Loucy (cell line): ENCODE measurements around the gene SMARCAD1.

Source experiments
- EZH2phosphoT487 ChIP-seq: fragments of 200-600 bp; IDR thresholded peaks from 2 replicates; pipeline ENCODE4 v1.6.1; 2018; ENCODE audit warnings: antibody characterized with exemption, mild to moderate bottlenecking, moderate library complexity, borderline replicate concordance
- TF ChIP-seq, protein P1 (sequence below): fragments of 200-600 bp; sonication (generic); conservative IDR thresholded peaks from 2 replicates; pipeline ENCODE4 v1.5.1; 2014; ENCODE audit warnings: mild to moderate bottlenecking, antibody characterized with exemption, low read length

DNA sequence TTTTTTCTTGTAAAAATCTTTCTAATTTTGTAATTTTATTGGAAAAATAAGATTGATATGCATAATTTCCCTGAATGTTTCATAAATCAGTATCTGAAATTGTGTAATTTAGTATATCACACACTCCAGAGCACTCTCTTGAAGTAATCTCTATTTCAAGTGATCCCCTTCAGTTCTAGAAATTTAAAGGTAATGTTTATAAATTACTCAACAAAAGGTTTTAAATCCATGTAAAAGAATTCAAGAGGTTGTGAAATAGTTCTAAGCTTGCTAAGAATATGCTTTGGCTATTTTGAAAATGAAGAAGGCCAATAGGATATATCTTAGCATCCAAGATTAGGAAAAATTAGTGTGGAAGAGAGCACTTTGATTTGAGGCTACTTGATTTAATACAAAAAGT is 28.2 kb downstream of the SMARCAD1 start:
- TF ChIP-seq, protein P1, sequence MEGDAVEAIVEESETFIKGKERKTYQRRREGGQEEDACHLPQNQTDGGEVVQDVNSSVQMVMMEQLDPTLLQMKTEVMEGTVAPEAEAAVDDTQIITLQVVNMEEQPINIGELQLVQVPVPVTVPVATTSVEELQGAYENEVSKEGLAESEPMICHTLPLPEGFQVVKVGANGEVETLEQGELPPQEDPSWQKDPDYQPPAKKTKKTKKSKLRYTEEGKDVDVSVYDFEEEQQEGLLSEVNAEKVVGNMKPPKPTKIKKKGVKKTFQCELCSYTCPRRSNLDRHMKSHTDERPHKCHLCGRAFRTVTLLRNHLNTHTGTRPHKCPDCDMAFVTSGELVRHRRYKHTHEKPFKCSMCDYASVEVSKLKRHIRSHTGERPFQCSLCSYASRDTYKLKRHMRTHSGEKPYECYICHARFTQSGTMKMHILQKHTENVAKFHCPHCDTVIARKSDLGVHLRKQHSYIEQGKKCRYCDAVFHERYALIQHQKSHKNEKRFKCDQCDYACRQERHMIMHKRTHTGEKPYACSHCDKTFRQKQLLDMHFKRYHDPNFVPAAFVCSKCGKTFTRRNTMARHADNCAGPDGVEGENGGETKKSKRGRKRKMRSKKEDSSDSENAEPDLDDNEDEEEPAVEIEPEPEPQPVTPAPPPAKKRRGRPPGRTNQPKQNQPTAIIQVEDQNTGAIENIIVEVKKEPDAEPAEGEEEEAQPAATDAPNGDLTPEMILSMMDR, result no peak
- TF ChIP-seq EZH2phosphoT487, result no peak
